GM12878 (cell line): ENCODE data around the gene TRIP6.

Experiments used
- BACH1 ChIP-seq: fragments of 450-650 bp; IDR thresholded peaks from 2 replicates; pipeline ENCODE4 v1.6.1; 2017; ENCODE audit warnings: mild to moderate bottlenecking, borderline replicate concordance
- CBFB ChIP-seq: IDR thresholded peaks from 2 replicates; pipeline ENCODE4 v1.6.1; 2016; ENCODE audit warnings: antibody characterized with exemption, low read depth
- EED ChIP-seq: sonication (generic); IDR thresholded peaks from 2 replicates; pipeline ENCODE4 v1.6.1; 2016; ENCODE audit warnings: antibody characterized with exemption, low read depth
- EP300 ChIP-seq, 2 experiments: fragments of 150-350 bp in 1 of 2; IDR thresholded peaks; 2 replicates each; pipeline ENCODE4 v1.6.1; 2011 to 2012; ENCODE audit warnings: low read depth in 2 of 2, low read length in 2 of 2, borderline replicate concordance in 1 of 2, improper control_type of control experiment in 1 of 2, inconsistent platforms in 1 of 2; ENCODE audit not compliant: control insufficient read depth in 1 of 2
- FOXK2 ChIP-seq: fragments of 450-650 bp; IDR thresholded peaks from 2 replicates; pipeline ENCODE4 v1.6.1; 2017; ENCODE audit warnings: mild to moderate bottlenecking, moderate library complexity
- GABPA ChIP-seq: IDR thresholded peaks from 2 replicates; pipeline ENCODE4 v1.6.1; 2014; ENCODE audit warnings: antibody characterized with exemption, low read depth, mild to moderate bottlenecking, inconsistent platforms
- IRF3 ChIP-seq: fragments of 450-650 bp; IDR thresholded peaks from 2 replicates; pipeline ENCODE4 v1.6.1; 2014; ENCODE audit warnings: mild to moderate bottlenecking
- MAX ChIP-seq: IDR thresholded peaks from 2 replicates; pipeline ENCODE4 v1.6.1; 2012; ENCODE audit warnings: low read depth, low read length, improper control_type of control experiment
- MXI1 ChIP-seq: fragments of 150-350 bp; IDR thresholded peaks from 2 replicates; pipeline ENCODE4 v1.6.1; 2011; ENCODE audit warnings: low read depth, mild to moderate bottlenecking, inconsistent platforms, low read length, improper control_type of control experiment
- POLR2AphosphoS5 ChIP-seq: IDR thresholded peaks from 2 replicates; pipeline ENCODE4 v1.6.1; 2011; ENCODE audit warnings: mild to moderate bottlenecking, low read length, inconsistent platforms
- RCOR1 ChIP-seq: conservative IDR thresholded peaks from 2 replicates; pipeline ENCODE4 v1.6.1; 2012; ENCODE audit warnings: low read depth, low read length, improper control_type of control experiment
- ZBTB33 ChIP-seq: fragments of 450-650 bp; IDR thresholded peaks from 2 replicates; pipeline ENCODE4 v1.6.1; 2017; ENCODE audit warnings: mild to moderate bottlenecking
- TF ChIP-seq, protein P1 (sequence below), 3 experiments: IDR thresholded peaks in 2 of 3; conservative IDR thresholded peaks in 1 of 3; 2 replicates each; pipeline ENCODE4 v1.5.1; 2011; ENCODE audit warnings: low read depth in 3 of 3, low read length in 3 of 3, mild to moderate bottlenecking in 3 of 3, control low read depth in 2 of 3, moderate library complexity in 2 of 3, inconsistent platforms in 1 of 3, mixed read lengths in 1 of 3; ENCODE audit not compliant: control insufficient read depth in 2 of 3, insufficient read depth in 1 of 3; ENCODE audit errors: extremely low read depth in 1 of 3

- TF ChIP-seq RCOR1 = no peak
- TF ChIP-seq, protein P1, sequence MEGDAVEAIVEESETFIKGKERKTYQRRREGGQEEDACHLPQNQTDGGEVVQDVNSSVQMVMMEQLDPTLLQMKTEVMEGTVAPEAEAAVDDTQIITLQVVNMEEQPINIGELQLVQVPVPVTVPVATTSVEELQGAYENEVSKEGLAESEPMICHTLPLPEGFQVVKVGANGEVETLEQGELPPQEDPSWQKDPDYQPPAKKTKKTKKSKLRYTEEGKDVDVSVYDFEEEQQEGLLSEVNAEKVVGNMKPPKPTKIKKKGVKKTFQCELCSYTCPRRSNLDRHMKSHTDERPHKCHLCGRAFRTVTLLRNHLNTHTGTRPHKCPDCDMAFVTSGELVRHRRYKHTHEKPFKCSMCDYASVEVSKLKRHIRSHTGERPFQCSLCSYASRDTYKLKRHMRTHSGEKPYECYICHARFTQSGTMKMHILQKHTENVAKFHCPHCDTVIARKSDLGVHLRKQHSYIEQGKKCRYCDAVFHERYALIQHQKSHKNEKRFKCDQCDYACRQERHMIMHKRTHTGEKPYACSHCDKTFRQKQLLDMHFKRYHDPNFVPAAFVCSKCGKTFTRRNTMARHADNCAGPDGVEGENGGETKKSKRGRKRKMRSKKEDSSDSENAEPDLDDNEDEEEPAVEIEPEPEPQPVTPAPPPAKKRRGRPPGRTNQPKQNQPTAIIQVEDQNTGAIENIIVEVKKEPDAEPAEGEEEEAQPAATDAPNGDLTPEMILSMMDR (IDR thresholded peaks at IDR 0.05 in 2 of 3, conservative IDR thresholded peaks at IDR 0.05 in 1 of 3; ENCODE audit: control insufficient read depth in 2 of 3, extremely low read depth in 1 of 3, insufficient read depth in 1 of 3, low read depth in 3 of 3, low read length in 3 of 3) = no peak
- no peak for TF ChIP-seq IRF3
- no peak for TF ChIP-seq EP300 (IDR thresholded peaks at IDR 0.05; ENCODE audit: borderline replicate concordance in 1 of 2, control insufficient read depth in 1 of 2, low read depth in 2 of 2, low read length in 2 of 2)
- TF ChIP-seq MXI1 = no peak
- TF ChIP-seq BACH1 = no peak
- no peak for TF ChIP-seq MAX
- TF ChIP-seq GABPA = no peak
- TF ChIP-seq FOXK2 = no peak
- no peak for TF ChIP-seq POLR2AphosphoS5
- TF ChIP-seq ZBTB33 = no peak
- TF ChIP-seq CBFB = no peak
- TF ChIP-seq EED = no peak
Measured at GRCh38 chr7:100865372-100865911, 1.7 kb upstream of the TRIP6 start.
